ENCODE measurements around the gene TPSAB1.

The TPSAB1 gene

DNA sequence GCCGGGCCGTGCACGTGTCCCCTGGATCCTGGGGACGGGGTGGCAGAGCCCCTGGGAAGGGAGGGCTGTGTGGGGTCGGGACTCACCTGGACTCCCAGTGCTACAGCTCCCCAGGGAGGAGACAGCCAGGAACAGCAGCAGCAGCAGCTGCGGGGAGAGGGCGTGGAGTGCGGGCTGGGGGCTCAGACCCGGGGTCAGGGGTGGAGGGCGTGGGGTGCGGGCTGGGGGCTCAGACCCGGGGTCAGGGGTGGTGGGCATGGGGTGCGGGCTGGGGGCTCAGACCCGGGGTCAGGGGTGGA is 36.0 kb downstream of the TPSAB1 start:
- no peak overlapping the region for H3K4me3 ChIP-seq (IDR thresholded peaks at IDR 0.05; ENCODE audit: insufficient read depth, low read depth, low read length)
- peaks cover 92% of the 10 kb centered on the region for H3K27me3 ChIP-seq (ENCODE audit: insufficient read depth, low read depth)
- H2AFZ ChIP-seq (ENCODE audit: low read depth), result no peak overlapping the region
- TF ChIP-seq, protein P1, sequence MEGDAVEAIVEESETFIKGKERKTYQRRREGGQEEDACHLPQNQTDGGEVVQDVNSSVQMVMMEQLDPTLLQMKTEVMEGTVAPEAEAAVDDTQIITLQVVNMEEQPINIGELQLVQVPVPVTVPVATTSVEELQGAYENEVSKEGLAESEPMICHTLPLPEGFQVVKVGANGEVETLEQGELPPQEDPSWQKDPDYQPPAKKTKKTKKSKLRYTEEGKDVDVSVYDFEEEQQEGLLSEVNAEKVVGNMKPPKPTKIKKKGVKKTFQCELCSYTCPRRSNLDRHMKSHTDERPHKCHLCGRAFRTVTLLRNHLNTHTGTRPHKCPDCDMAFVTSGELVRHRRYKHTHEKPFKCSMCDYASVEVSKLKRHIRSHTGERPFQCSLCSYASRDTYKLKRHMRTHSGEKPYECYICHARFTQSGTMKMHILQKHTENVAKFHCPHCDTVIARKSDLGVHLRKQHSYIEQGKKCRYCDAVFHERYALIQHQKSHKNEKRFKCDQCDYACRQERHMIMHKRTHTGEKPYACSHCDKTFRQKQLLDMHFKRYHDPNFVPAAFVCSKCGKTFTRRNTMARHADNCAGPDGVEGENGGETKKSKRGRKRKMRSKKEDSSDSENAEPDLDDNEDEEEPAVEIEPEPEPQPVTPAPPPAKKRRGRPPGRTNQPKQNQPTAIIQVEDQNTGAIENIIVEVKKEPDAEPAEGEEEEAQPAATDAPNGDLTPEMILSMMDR (conservative IDR thresholded peaks at IDR 0.05; ENCODE audit: low read depth, low read length), result no peak
- H3K27ac ChIP-seq, result no peak overlapping the region
- H4K20me1 ChIP-seq (ENCODE audit: insufficient read depth), result no peaks in the 10 kb centered on the region
- H3K4me1 ChIP-seq (ENCODE audit: low read depth, poor library complexity, severe bottlenecking), result no peaks in the 10 kb centered on the region
- no peaks in the 10 kb centered on the region for H3K79me2 ChIP-seq (ENCODE audit: insufficient read depth, low read depth)
- H3K36me3 ChIP-seq (ENCODE audit: insufficient read depth), result no peaks in the 10 kb centered on the region
- H3K9ac ChIP-seq, result no peak overlapping the region
- H3K4me2 ChIP-seq, result no peak overlapping the region

DNA sequence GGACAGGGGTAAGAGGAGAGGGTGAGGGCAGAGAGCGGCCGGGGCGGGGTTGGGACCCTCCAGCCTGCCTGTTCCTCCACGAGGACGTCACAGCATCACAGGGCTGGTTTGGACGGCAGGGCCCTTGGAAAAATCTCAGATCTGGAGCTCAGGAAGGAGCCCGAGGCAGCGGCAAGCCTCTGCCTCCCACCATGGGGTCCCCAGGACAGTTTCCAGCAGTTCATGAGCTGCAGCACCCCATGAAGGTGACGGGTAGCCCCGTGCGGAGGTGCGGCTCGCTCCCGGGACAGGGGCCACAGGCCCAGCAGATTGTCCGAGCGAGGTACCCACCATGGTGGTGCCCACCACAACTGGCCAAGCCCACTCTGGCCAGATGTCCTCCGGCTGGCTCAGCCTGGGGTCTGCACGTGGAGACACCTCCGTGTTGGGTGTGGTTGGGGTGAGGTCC is 36.7 kb downstream of the TPSAB1 start:
- Histone ChIP-seq H3K4me2 (no peak overlapping the region), H3K36me3 (ENCODE audit: insufficient read depth) (no peaks in the 10 kb centered on the region), H3K9ac (no peak overlapping the region), H4K20me1 (ENCODE audit: insufficient read depth) (no peaks in the 10 kb centered on the region), H3K4me1 (ENCODE audit: low read depth, poor library complexity, severe bottlenecking) (no peaks in the 10 kb centered on the region), H3K27me3 (ENCODE audit: insufficient read depth, low read depth) (peaks cover 96% of the 10 kb centered on the region), H2AFZ (ENCODE audit: low read depth) (no peak overlapping the region), H3K27ac (no peak overlapping the region), H3K4me3 (IDR thresholded peaks at IDR 0.05; ENCODE audit: insufficient read depth, low read depth, low read length) (no peak overlapping the region), H3K79me2 (ENCODE audit: insufficient read depth, low read depth) (no peaks in the 10 kb centered on the region)
- TF ChIP-seq, protein P1 (conservative IDR thresholded peaks at IDR 0.05; ENCODE audit: low read depth, low read length), result no peak

DNA sequence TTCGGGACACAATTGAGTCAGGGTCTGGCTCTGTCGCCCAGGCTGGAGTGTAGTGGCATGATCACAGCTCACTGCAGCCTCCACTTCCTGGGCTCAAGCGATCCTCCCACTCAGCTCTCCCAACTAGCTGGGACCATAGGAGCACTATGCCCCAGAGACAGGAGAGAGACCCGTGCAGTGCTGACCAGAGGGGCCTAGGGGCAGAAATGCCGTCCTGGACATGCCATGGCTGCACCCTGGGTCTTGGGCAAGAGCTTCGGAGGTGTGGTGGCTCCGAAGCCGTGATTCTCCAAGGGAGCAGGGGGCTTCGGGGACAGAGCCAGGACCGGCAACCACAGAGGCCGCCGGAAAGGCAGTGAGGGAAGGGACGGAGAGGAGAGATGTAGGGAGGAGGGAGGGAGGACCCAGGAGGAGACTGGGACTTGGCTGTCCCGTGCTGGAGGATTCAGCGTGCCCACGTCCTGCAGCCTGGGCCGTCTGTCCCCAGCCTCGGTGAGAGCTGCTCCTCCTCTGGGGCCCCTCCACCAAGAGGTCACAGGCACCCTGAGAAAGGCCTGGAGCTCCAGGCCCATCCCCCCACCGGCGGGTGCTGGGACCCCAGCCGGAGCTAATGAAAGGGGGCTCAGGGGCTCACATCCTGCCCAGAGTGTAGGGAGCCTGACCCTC is 37.2 kb downstream of the TPSAB1 start:
- TF ChIP-seq, protein P1 (conservative IDR thresholded peaks at IDR 0.05; ENCODE audit: low read depth, low read length), result no peak
- Histone ChIP-seq H2AFZ (ENCODE audit: low read depth) (no peak overlapping the region), H3K27ac (no peak overlapping the region), H3K4me3 (IDR thresholded peaks at IDR 0.05; ENCODE audit: insufficient read depth, low read depth, low read length) (no peak overlapping the region), H3K27me3 (ENCODE audit: insufficient read depth, low read depth) (peaks cover 96% of the 10 kb centered on the region), H3K79me2 (ENCODE audit: insufficient read depth, low read depth) (no peaks in the 10 kb centered on the region), H4K20me1 (ENCODE audit: insufficient read depth) (no peaks in the 10 kb centered on the region), H3K4me1 (ENCODE audit: low read depth, poor library complexity, severe bottlenecking) (no peaks in the 10 kb centered on the region), H3K4me2 (no peak overlapping the region), H3K9ac (no peak overlapping the region), H3K36me3 (ENCODE audit: insufficient read depth) (no peaks in the 10 kb centered on the region)

DNA sequence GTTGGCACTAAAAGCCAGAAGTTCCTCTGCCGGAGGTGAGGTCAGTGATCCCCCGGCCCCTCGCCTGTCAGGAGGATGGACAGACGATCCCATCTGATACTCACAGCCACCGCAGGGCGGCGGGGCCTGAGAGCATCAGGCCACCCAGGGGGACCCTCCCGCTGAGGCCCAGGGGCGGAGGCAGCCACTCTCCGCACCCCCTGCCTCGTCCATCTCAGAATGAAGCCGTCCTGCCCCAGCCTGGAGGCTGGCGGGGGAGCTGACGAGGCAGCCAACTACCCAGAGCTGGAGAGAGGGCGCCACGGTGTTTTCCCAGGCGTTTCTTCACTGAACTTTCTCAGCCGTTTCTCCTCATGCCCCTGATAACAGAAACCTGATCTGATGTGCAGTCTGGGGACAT is 38.0 kb downstream of the TPSAB1 start:
- Histone ChIP-seq H3K9ac (no peak overlapping the region), H3K79me2 (ENCODE audit: insufficient read depth, low read depth) (no peaks in the 10 kb centered on the region), H3K4me3 (IDR thresholded peaks at IDR 0.05; ENCODE audit: insufficient read depth, low read depth, low read length) (no peak overlapping the region), H3K4me1 (ENCODE audit: low read depth, poor library complexity, severe bottlenecking) (no peaks in the 10 kb centered on the region), H2AFZ (ENCODE audit: low read depth) (no peak overlapping the region), H3K36me3 (ENCODE audit: insufficient read depth) (no peaks in the 10 kb centered on the region), H4K20me1 (ENCODE audit: insufficient read depth) (no peaks in the 10 kb centered on the region), H3K27me3 (ENCODE audit: insufficient read depth, low read depth) (peaks cover 96% of the 10 kb centered on the region), H3K27ac (no peak overlapping the region), H3K4me2 (no peak overlapping the region)
- TF ChIP-seq, protein P1 (conservative IDR thresholded peaks at IDR 0.05; ENCODE audit: low read depth, low read length), result no peak
